Left ventricle myocardium superior (tissue), 1 donor: ENCODE measurements around the gene EPHA4. TPM values are rescaled to one million over a fixed set of nuclear protein-coding genes. Genes with fewer than 3 reads are reported as not detected.

Experiments used
- ATAC-seq: fragments of 200-7000 bp; cut with Tn5 transposase; one replicate; pipeline ENCODE4 v1.9.1; 2020; ENCODE audit warnings: mild to moderate bottlenecking, moderate library complexity
- DNase-seq: peaks from one replicate; pipeline ENCODE4 v3.0.0-alpha.2; 2020
- intact Hi-C: fragments of 100-400 bp; cut with micrococcal nuclease; formaldehyde crosslinking; loops from one replicate; pipeline ENCODE4 v1.11.0; 2022
- total RNA-seq: library from RNA; stranded (reverse); fragmentation: NEBNext Ultra II Directional; extraction: Animal tissue kit (Norgen Biotek cat#: 25700); gene quantifications from one replicate; pipeline ENCODE4 v1.2.1, GENCODE V29; 2021
- donor health status: DM: no; HTN: yes; CAD: no; lungs with severe emphysema.

EPHA4 gene
- total RNA-seq, 1 donor from 2014 or later = 16.3 TPM

GRCh38 chr2:221488136-221488807, 83.8 kb downstream of the EPHA4 start:
- no peak for DNase-seq
- no peak for ATAC-seq
- intact Hi-C loops = no loop called here

GRCh38 chr2:221486106-221486505, 86.0 kb downstream of the EPHA4 start:
- ATAC-seq (no peak), DNase-seq (no peak)
- intact Hi-C loops = no loop called here

GRCh38 chr2:221485503-221485870, 86.6 kb downstream of the EPHA4 start:
- intact Hi-C loops = no loop called here
- ATAC-seq (no peak), DNase-seq (no peak)

GRCh38 chr2:221484761-221485502, 87.2 kb downstream of the EPHA4 start:
- intact Hi-C loops = no loop called here
- no peak for DNase-seq
- no peak for ATAC-seq

- ATAC-seq (no peak), DNase-seq (no peak)
- intact Hi-C loops = no loop called here
Observed at GRCh38 chr2:221482666-221483455, 89.2 kb downstream of the EPHA4 start.

DNA sequence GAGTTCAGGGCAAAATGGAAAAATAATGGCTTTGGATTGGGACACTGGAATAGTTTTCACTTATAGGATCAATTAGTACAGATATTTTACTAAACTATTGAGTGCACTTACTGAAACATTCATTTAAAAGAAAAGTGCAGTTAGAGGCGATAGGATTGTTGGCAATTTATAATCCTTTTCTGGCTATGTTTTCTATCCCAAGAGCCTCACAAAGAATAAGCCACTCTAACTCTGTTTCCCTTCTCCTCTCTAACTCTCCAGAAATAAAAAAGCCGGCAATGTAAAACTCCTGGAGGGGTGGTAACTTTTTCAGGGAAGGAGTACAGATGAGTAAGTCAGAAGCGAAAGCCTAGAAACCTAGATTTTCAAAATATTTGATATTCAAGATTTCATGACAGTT, 91.3 kb downstream of the EPHA4 start:
- intact Hi-C loops = no loop called here
- ATAC-seq = no peak
- DNase-seq = no peak

DNA sequence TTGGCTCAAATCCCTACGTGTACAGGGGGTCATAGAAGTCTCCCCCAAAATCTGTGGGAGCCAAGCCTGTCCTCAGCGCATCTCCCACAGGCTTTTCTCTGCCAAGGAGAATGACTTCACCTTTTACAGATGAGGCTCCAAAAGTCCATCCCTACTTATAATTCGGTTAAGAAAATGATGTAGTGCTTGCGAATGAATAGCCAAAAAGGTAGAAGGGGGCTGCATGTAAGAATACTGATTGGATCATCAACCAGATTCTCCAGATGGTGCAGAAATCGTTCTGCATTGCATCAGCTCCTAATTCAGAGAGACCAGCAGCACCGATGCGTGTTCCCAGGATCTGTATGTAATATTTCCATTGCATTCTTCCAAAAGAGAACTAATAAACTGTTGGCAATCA, 91.9 kb downstream of the EPHA4 start:
- DNase-seq = no peak
- no peak for ATAC-seq
- intact Hi-C loops = no loop called here

DNA sequence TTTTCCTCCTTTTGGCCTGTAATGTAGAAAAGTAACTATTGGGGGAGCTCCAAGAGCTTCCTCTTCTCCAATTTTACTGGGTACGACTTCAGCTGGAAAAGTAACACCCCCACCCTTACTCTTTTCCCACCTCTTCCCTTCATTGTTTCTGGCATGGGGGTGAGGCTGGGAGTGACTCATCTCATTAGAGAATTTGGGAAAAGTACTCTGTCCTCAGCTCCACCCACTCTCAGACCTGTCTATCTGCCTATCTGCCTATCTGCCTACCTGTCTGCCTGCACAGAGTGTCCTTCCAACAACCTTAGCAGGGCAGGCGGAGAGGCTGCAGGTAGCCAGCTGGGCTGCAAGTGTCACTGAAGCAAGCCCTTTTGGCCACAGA, 93.6 kb downstream of the EPHA4 start:
- ATAC-seq = no peak
- intact Hi-C loops = no loop called here
- no peak for DNase-seq

DNA sequence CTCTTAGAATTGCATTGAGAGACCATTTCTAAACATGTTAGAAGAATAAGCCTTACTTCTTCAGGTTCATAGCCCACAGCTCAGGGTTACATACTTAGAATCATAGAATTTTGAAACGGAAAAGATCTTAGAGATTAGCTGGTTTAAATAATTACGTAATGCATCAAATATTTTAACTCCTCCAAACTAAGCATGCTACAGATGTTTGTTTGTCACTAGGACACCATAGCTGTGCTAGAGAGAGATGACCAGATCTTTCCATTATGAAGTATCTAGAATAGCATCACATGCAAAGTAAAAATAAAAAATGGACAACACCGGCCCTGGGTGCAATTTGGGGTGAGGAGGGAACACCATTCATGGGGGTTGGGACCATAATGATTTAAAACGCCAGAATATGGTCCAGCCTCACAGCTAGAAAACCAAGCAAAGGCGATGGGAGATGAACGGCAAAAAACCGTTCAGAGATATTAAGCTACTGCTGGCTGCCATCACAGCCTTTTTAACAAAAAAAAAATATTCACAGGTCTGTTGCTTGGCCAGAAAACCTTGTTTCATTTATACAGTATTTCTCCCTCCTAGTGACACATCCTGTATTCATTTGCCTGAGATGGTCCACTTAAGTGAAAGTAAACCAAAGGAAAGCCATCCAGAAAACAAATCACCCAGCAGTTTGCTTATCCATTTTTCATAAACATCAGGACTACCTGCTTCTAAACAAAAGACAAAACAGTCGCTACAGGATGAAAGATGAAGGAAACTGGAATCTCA, 94.2 kb downstream of the EPHA4 start:
- intact Hi-C loops = no loop called here
- ATAC-seq = no peak
- no peak for DNase-seq

- intact Hi-C loops = no loop called here
- no peak for ATAC-seq
- no peak for DNase-seq
Observed at GRCh38 chr2:221476195-221476594, 95.9 kb downstream of the EPHA4 start.

DNA sequence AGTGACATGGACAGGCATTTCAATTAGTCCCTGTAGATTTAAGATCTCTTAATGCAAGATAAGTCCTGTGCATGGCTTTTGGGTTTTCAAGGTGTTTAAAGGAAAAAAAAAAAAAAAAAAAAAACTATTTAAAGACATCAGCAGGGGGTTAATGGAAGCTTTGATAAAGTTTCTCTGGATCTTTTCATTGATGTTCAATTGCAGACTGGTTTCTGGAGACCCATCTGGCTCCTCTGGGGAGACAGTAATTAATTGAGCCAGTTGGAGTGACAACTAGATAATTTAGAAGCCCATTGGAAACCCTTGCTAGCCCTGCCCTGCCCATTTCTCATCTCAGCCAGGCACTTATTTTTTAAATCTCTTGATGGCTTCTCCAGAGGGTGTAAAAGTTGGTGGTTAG, 98.7 kb downstream of the EPHA4 start:
- intact Hi-C loops = no loop called here
- no peak for ATAC-seq
- no peak for DNase-seq

GRCh38 chr2:221468317-221468716, 103.8 kb downstream of the EPHA4 start:
- intact Hi-C loops = no loop called here
- ATAC-seq (no peak), DNase-seq (no peak)

DNA sequence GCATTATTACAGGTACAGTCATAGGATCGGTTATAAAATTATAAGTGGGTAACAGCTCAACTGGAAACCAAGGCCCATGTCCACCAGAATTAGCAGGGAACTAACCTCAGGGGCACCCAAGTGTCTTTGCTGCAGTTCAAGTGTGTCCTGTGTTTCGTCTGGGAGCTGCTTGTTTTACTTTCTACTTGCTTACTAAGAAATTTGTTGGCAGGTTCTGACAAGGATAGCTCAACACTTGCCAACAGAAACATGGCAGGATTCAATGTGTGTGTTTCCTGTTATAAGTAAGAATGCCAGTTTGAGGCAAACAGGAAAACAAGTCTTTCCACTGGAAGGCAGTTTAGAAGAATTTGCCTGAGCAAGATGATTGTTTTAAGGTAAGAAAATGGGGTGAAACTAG, 104.5 kb downstream of the EPHA4 start:
- intact Hi-C loops = no loop called here
- ATAC-seq (peak; percentile 84), DNase-seq (no peak)

DNA sequence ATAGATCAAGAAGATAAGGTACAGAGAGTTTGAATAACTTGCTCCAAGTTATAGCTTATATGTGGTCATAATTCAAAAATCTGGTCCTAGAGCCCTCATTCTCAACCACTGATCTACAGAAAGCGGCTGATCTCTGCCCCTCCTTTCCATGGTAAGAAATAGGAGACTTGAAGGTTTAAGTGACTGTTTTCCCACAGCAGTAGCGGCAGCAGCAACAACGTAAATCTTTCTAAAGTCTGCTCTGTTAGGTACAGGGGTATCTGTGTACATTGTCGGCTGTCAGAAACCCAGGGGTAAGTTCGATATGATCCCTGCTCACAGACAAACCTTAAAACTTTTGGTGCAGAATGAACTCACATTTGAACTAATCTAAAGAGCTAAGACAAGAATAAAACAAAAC, 105.4 kb downstream of the EPHA4 start:
- ATAC-seq (no peak), DNase-seq (no peak)
- intact Hi-C loops = no loop called here

GRCh38 chr2:221465776-221466175, 106.3 kb downstream of the EPHA4 start:
- DNase-seq (no peak), ATAC-seq (no peak)
- intact Hi-C loops = no loop called here

- ATAC-seq = no peak
- intact Hi-C loops = no loop called here
- no peak for DNase-seq
Observed at GRCh38 chr2:221464971-221465370, 107.1 kb downstream of the EPHA4 start.

GRCh38 chr2:221463241-221463896, 108.7 kb downstream of the EPHA4 start:
- ATAC-seq (no peak), DNase-seq (no peak)
- intact Hi-C loops = no loop called here

DNA sequence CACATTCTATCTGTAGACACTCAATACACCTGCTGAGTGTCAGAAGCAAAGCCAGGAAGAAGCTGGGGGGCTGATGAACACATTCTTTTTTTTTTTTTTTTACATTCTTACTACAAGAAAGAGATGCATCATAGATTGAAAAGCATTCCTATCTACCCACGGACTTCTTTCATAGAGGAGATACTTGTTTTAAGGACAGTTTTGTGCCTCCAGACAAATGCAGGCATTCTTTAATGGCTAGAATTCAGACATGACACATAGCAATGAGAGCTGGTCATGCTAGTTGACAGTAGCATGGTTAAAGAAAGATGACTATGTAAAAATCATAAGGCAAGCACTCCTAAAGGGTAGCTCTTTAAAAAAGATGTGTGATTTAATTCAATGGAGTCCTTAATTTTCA, 110.2 kb downstream of the EPHA4 start:
- ATAC-seq = no peak
- intact Hi-C loops = no loop called here
- DNase-seq = no peak

GRCh38 chr2:221460136-221460535, 112.0 kb downstream of the EPHA4 start:
- ATAC-seq (no peak), DNase-seq (no peak)
- intact Hi-C loops = no loop called here
